Colon (tissue), 2 donors: Measurements from ENCODE around the gene ABCG1.

Experiments
- FAIRE-seq: peaks from 2 replicates; lab custom pipeline; 2012; peaks lifted over from hg19 to GRCh38; lab: Jason Lieb, UNC
- donor health status: control.
- donor health status: control.

Gene ABCG1

GRCh38 chr21:42272109-42272962 lies 53.4 kb downstream of the ABCG1 start:
- no peak for FAIRE-seq

GRCh38 chr21:42272984-42273600 lies 54.2 kb downstream of the ABCG1 start:
- FAIRE-seq, result no peak

- no peak for FAIRE-seq
Measured at GRCh38 chr21:42276076-42276475, 57.1 kb downstream of the ABCG1 start.

- FAIRE-seq, result no peak
Measured at GRCh38 chr21:42276526-42277154, 57.7 kb downstream of the ABCG1 start.

GRCh38 chr21:42277593-42277992 lies 58.7 kb downstream of the ABCG1 start:
- FAIRE-seq, result no peak

GRCh38 chr21:42278451-42279149 lies 59.7 kb downstream of the ABCG1 start:
- FAIRE-seq, result no peak

- no peak for FAIRE-seq
Measured at GRCh38 chr21:42279341-42279871, 60.5 kb downstream of the ABCG1 start.

GRCh38 chr21:42279888-42280287 lies 60.9 kb downstream of the ABCG1 start:
- no peak for FAIRE-seq

- no peak for FAIRE-seq
Measured at GRCh38 chr21:42280356-42281180, 61.6 kb downstream of the ABCG1 start.

- no peak for FAIRE-seq
Measured at GRCh38 chr21:42281181-42281680, 62.3 kb downstream of the ABCG1 start.

GRCh38 chr21:42282021-42282420 lies 63.1 kb downstream of the ABCG1 start:
- no peak for FAIRE-seq

GRCh38 chr21:42282715-42283114 lies 63.8 kb downstream of the ABCG1 start:
- no peak for FAIRE-seq

GRCh38 chr21:42285569-42286245 lies 66.8 kb downstream of the ABCG1 start:
- no peak for FAIRE-seq

GRCh38 chr21:42286416-42286815 lies 67.5 kb downstream of the ABCG1 start:
- no peak for FAIRE-seq

- no peak for FAIRE-seq
Measured at GRCh38 chr21:42287193-42288083, 68.5 kb downstream of the ABCG1 start.

- FAIRE-seq, result no peak
Measured at GRCh38 chr21:42288962-42289361, 70.0 kb downstream of the ABCG1 start.

- FAIRE-seq, result no peak
Measured at GRCh38 chr21:42289926-42290325, 71.0 kb downstream of the ABCG1 start.

GRCh38 chr21:42290505-42290904 lies 71.6 kb downstream of the ABCG1 start:
- no peak for FAIRE-seq

- FAIRE-seq, result no peak
Measured at GRCh38 chr21:42291003-42291750, 72.2 kb downstream of the ABCG1 start.
